HepG2 (cell line): ENCODE data around the gene THBS2. TPM values are rescaled to one million over a fixed set of nuclear protein-coding genes. Genes with fewer than 3 reads are reported as not detected.

Experiments
- BCL6 ChIP-seq: IDR thresholded peaks from 2 replicates; pipeline ENCODE4 v1.6.1; 2016; ENCODE audit warnings: missing genetic modification reagents, missing compliant biosample characterization
- BRF2 ChIP-seq: sonication (generic); formaldehyde crosslinking; IDR thresholded peaks from 2 replicates; pipeline ENCODE4 v1.8.1; 2022; ENCODE audit warnings: mild to moderate bottlenecking, missing genetic modification reagents
- CEBPG ChIP-seq: IDR thresholded peaks from 2 replicates; pipeline ENCODE4 v1.6.1; 2016
- ETV5 ChIP-seq: IDR thresholded peaks from 2 replicates; pipeline ENCODE4 v1.6.1; 2018; ENCODE audit warnings: missing biosample characterization, missing genetic modification reagents, inconsistent platforms, borderline replicate concordance
- GRHL1 ChIP-seq: sonication (generic); formaldehyde crosslinking; conservative IDR thresholded peaks from 2 replicates; pipeline ENCODE4 v1.8.0; 2022; ENCODE audit warnings: missing genetic modification reagents
- HMGA1 ChIP-seq: sonication (generic); formaldehyde crosslinking; conservative IDR thresholded peaks from 2 replicates; pipeline ENCODE4 v1.4.0; 2020; ENCODE audit warnings: missing genetic modification reagents
- JUND ChIP-seq: sonication (generic); formaldehyde crosslinking; IDR thresholded peaks from 2 replicates; pipeline ENCODE4 v1.8.0; 2022; ENCODE audit warnings: mild to moderate bottlenecking, missing genetic modification reagents
- KAT8 ChIP-seq: IDR thresholded peaks from 2 replicates; pipeline ENCODE4 v1.6.1; 2016; ENCODE audit warnings: missing genetic modification reagents, missing compliant biosample characterization
- MIER3 ChIP-seq: IDR thresholded peaks from 2 replicates; pipeline ENCODE4 v1.6.1; 2016; ENCODE audit warnings: missing compliant biosample characterization, borderline replicate concordance
- MYPOP ChIP-seq: sonication (generic); formaldehyde crosslinking; IDR thresholded peaks from 2 replicates; pipeline ENCODE4 v1.8.1; 2023; ENCODE audit warnings: mild to moderate bottlenecking, moderate library complexity, missing genetic modification reagents
- NR2C2 ChIP-seq: sonication (generic); formaldehyde crosslinking; IDR thresholded peaks from 2 replicates; pipeline ENCODE4 v1.4.0; 2020; ENCODE audit warnings: missing genetic modification reagents, mild to moderate bottlenecking, moderate library complexity, borderline replicate concordance
- PRPF4 ChIP-seq: fragments of 200-400 bp; formaldehyde crosslinking; IDR thresholded peaks from 2 replicates; pipeline ENCODE4 v1.6.1; 2016; ENCODE audit warnings: low read length, low read depth; ENCODE audit not compliant: poor library complexity, severe bottlenecking
- RBAK ChIP-seq: sonication (generic); formaldehyde crosslinking; IDR thresholded peaks from 2 replicates; pipeline ENCODE4 v1.5.1; 2020; ENCODE audit warnings: mild to moderate bottlenecking, missing genetic modification reagents
- SAP130 ChIP-seq: IDR thresholded peaks from 2 replicates; pipeline ENCODE4 v1.6.1; 2016; ENCODE audit warnings: low read depth
- SMAD3 ChIP-seq: sonication (generic); formaldehyde crosslinking; IDR thresholded peaks from 2 replicates; pipeline ENCODE4 v1.4.0; 2020; ENCODE audit warnings: missing genetic modification reagents
- SOX13 ChIP-seq, 3 experiments: fragments of 450-650 bp in 1 of 3; sonication (generic) in 1 of 3; formaldehyde crosslinking in 1 of 3; IDR thresholded peaks in 2 of 3; conservative IDR thresholded peaks in 1 of 3; 2 replicates each; pipeline versions ENCODE4 v1.5.0 to v1.6.1; 2016 to 2020; ENCODE audit warnings: antibody characterized with exemption in 1 of 3, mild to moderate bottlenecking in 1 of 3, missing compliant biosample characterization in 1 of 3, missing genetic modification reagents in 1 of 3, moderate library complexity in 1 of 3
- THAP11 ChIP-seq: IDR thresholded peaks from 2 replicates; pipeline ENCODE4 v1.6.1; 2016; ENCODE audit warnings: missing biosample characterization, missing genetic modification reagents
- ZBTB7A ChIP-seq: sonication (generic); formaldehyde crosslinking; IDR thresholded peaks from 2 replicates; pipeline ENCODE4 v1.8.0; 2022; ENCODE audit warnings: mild to moderate bottlenecking, missing genetic modification reagents
- ZKSCAN5 ChIP-seq: sonication (generic); formaldehyde crosslinking; IDR thresholded peaks from 2 replicates; pipeline ENCODE4 v1.5.1; 2020; ENCODE audit warnings: mild to moderate bottlenecking, missing genetic modification reagents
- ZNF570 ChIP-seq: sonication (generic); formaldehyde crosslinking; IDR thresholded peaks from 2 replicates; pipeline ENCODE4 v1.4.0; 2020; ENCODE audit warnings: mild to moderate bottlenecking, missing genetic modification reagents, borderline replicate concordance
- ZNF710 ChIP-seq: sonication (generic); formaldehyde crosslinking; IDR thresholded peaks from 2 replicates; pipeline ENCODE4 v1.5.0; 2020; ENCODE audit warnings: mild to moderate bottlenecking, missing genetic modification reagents, borderline replicate concordance
- ZXDC ChIP-seq: sonication (generic); formaldehyde crosslinking; IDR thresholded peaks from 2 replicates; pipeline ENCODE4 v1.5.0; 2020; ENCODE audit warnings: mild to moderate bottlenecking, missing genetic modification reagents
- polyA plus RNA-seq, 8 experiments: library from polyadenylated mRNA; depleted of rRNA in 3 of 8; stranded (reverse) in 7 of 8; unstranded in 1 of 8; fragments of >200 nt; fragmentation: Illumina TruSeq in 4 of 8; extraction: Trizol in 4 of 8; gene quantifications; 2 replicates each; pipeline versions ENCODE4 v1.2.1 to v1.2.3, GENCODE V29; 2011 to 2016; ENCODE audit warnings: low read depth in 4 of 8, missing spikeins in 1 of 8, mixed read lengths in 1 of 8; ENCODE audit not compliant: insufficient read depth in 1 of 8
- total RNA-seq, 5 experiments: library from RNA; depleted of rRNA; stranded (reverse); fragments of >200 nt; fragmentation: Illumina TruSeq; extraction: Trizol; gene quantifications; 2 replicates each; pipeline ENCODE4 v1.2.3, GENCODE V29; 2016; ENCODE audit warnings: low read depth in 1 of 5

Gene THBS2
- total and polyA plus RNA-seq, 2 of the 13 experiments (the other 11 are each of a cell fraction or from before 2014, with no cell fraction given), result 0.12 to 0.15 TPM

- TF ChIP-seq THAP11 (CRISPR knock-in tag) (peak; percentile 32; the same call in 1 of the 2 replicates), KAT8 (CRISPR knock-in tag) (peak; percentile 57; the same call in 1 of the 2 replicates), MYPOP (CRISPR knock-in tag) (no peak; the same call in 1 of the 2 replicates), BRF2 (CRISPR knock-in tag) (no peak), BCL6 (CRISPR knock-in tag) (peak; percentile 14; the same call in 1 of the 2 replicates), ZKSCAN5 (CRISPR knock-in tag) (no peak), ZNF570 (CRISPR knock-in tag) (no peak), ZXDC (no peak), PRPF4 (no peak), SMAD3 (CRISPR knock-in tag) (peak; percentile 49; the same call in 1 of the 2 replicates), JUND (CRISPR knock-in tag) (no peak), ZNF710 (no peak), CEBPG (CRISPR knock-in tag) (peak; percentile 78), HMGA1 (no peak), GRHL1 (CRISPR knock-in tag) (no peak), RBAK (no peak), MIER3 (CRISPR knock-in tag) (no peak; the same call in 1 of the 2 replicates), SAP130 (peak; percentile 46), ZBTB7A (no peak), ETV5 (CRISPR knock-in tag) (peak; percentile 26; the same call in 1 of the 2 replicates), SOX13 (IDR thresholded peaks at IDR 0.05) (no peak), SOX13 (CRISPR knock-in tag; conservative IDR thresholded peaks at IDR 0.05 in 1 of 2, IDR thresholded peaks at IDR 0.05 in 1 of 2) (peak in 1 of 2 experiments; percentile 50; a peak in 1 of 4 replicates), NR2C2 (CRISPR knock-in tag) (no peak)
Observed at GRCh38 chr6:169296170-169296569, 42.5 kb upstream of the THBS2 start (continued).
